COLO668 (cell line): Measurements from ENCODE around the gene LCN9.
A peak's percentile ranks its signal among the peaks of the same experiment; 100 is the strongest.
"Not testable (repeated sequence)": the region's sequence is repeated elsewhere in the genome, so short reads cannot be mapped to it uniquely, and the experiment has no call there.

ENCODE experiments used
- DNase-seq: peaks from one replicate; lab custom pipeline; 2025; ENCODE audit not compliant: unreplicated experiment; lab: John Stamatoyannopoulos, UW

LCN9 gene

GRCh38 chr9:135662758-135663450, at the start of gene LCN9:
TSS of gene LCN9 (plus strand) at chr9:135663309. CDS start at chr9:135663322, 13 bp downstream.
- no peak for DNase-seq

GRCh38 chr9:135613946-135614805, 48.9 kb upstream of the LCN9 start:
- no peak for DNase-seq

GRCh38 chr9:135614821-135615665, 48.1 kb upstream of the LCN9 start:
- no peak for DNase-seq

- DNase-seq, result no peak
Observed at GRCh38 chr9:135615666-135616618, 47.2 kb upstream of the LCN9 start.

- DNase-seq, result peak; percentile 38
Observed at GRCh38 chr9:135616619-135617537, 46.2 kb upstream of the LCN9 start.

- DNase-seq, result no peak
Observed at GRCh38 chr9:135617538-135617900, 45.6 kb upstream of the LCN9 start.

- no peak for DNase-seq
Observed at GRCh38 chr9:135617991-135618411, 45.1 kb upstream of the LCN9 start.

- DNase-seq, result no peak
Observed at GRCh38 chr9:135618866-135619598, 44.1 kb upstream of the LCN9 start.

- DNase-seq, result peak; percentile 58
Observed at GRCh38 chr9:135619599-135619886, 43.6 kb upstream of the LCN9 start.

- no peak for DNase-seq
Observed at GRCh38 chr9:135620558-135620957, 42.6 kb upstream of the LCN9 start.

GRCh38 chr9:135622415-135623020, 40.6 kb upstream of the LCN9 start:
- DNase-seq, result no peak

GRCh38 chr9:135624282-135624681, 38.8 kb upstream of the LCN9 start:
- no peak for DNase-seq

- no peak for DNase-seq
Observed at GRCh38 chr9:135632841-135633240, 30.3 kb upstream of the LCN9 start.

GRCh38 chr9:135636930-135637530, 26.1 kb upstream of the LCN9 start:
- DNase-seq, result not testable (repeated sequence)

GRCh38 chr9:135639196-135639595, 23.9 kb upstream of the LCN9 start, which contains the start of gene GLT6D1:
TSS of gene GLT6D1 (minus strand) at chr9:135639540. CDS start at chr9:135639187, 353 bp downstream.
- DNase-seq, result no peak

- DNase-seq, result no peak
Observed at GRCh38 chr9:135641047-135641446, 22.1 kb upstream of the LCN9 start.

GRCh38 chr9:135641745-135642144, 21.4 kb upstream of the LCN9 start:
- DNase-seq, result no peak
